Cardiac fibroblast (primary cell): Measurements from ENCODE around the gene LIPC.

Source experiments
- DNase-seq, 2 donors: peaks; one replicate each; pipeline versions ENCODE4 v3.0.0 to v3.0.0-alpha.2; 2010; ENCODE audit warnings: low read depth in 2 of 2
- H3K4me3 ChIP-seq, 2 donors: replicated peaks in 1 of 2; 1 replicate in 1 of 2; 2 replicates in 1 of 2; pipeline ENCODE4 v1.5.1; 2011; ENCODE audit warnings: low read depth in 2 of 2, low read length in 2 of 2, mild to moderate bottlenecking in 2 of 2, moderate library complexity in 1 of 2
- TF ChIP-seq, protein P1 (sequence below): IDR thresholded peaks from one replicate; pipeline ENCODE4 v1.5.1; 2011; ENCODE audit warnings: low read depth, mild to moderate bottlenecking, low read length, inconsistent platforms

Gene LIPC

DNA sequence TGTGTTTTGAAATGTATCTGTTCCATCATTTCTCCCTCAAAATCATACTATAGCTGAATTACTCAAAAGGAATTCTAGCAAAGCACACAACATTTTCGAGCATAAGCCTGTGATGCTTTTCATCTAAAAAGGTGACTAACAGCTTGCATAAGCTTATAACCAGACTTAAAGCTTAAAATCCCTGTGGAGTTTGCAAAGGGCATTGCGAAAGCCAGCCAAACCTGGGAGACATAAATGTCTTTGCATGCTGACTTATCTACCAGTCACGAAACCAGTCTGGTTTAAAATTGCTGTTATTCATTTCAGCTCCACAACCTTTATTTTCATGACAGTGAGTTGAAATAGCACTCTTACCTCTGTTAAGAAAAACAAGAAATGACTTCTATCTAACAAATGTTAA lies 35.6 kb upstream of the LIPC start:
- H3K4me3 ChIP-seq, result no peak overlapping the region
- TF ChIP-seq, protein P1, sequence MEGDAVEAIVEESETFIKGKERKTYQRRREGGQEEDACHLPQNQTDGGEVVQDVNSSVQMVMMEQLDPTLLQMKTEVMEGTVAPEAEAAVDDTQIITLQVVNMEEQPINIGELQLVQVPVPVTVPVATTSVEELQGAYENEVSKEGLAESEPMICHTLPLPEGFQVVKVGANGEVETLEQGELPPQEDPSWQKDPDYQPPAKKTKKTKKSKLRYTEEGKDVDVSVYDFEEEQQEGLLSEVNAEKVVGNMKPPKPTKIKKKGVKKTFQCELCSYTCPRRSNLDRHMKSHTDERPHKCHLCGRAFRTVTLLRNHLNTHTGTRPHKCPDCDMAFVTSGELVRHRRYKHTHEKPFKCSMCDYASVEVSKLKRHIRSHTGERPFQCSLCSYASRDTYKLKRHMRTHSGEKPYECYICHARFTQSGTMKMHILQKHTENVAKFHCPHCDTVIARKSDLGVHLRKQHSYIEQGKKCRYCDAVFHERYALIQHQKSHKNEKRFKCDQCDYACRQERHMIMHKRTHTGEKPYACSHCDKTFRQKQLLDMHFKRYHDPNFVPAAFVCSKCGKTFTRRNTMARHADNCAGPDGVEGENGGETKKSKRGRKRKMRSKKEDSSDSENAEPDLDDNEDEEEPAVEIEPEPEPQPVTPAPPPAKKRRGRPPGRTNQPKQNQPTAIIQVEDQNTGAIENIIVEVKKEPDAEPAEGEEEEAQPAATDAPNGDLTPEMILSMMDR, result no peak
- peak; percentile 87 to 99 for DNase-seq

GRCh38 chr15:58398071-58398470 lies 33.7 kb upstream of the LIPC start:
- TF ChIP-seq, protein P1, result no peak
- H3K4me3 ChIP-seq, result no peak overlapping the region
- DNase-seq, result no peak

- TF ChIP-seq, protein P1, result no peak
- no peak overlapping the region for H3K4me3 ChIP-seq
- no peak for DNase-seq
Measured at GRCh38 chr15:58398643-58399042, 33.1 kb upstream of the LIPC start.

GRCh38 chr15:58399739-58400138 lies 32.1 kb upstream of the LIPC start:
- H3K4me3 ChIP-seq, result no peak overlapping the region
- TF ChIP-seq, protein P1, result no peak
- DNase-seq, result no peak

- H3K4me3 ChIP-seq, result no peak overlapping the region
- TF ChIP-seq, protein P1, result no peak
- DNase-seq, result no peak
Measured at GRCh38 chr15:58401276-58401675, 30.5 kb upstream of the LIPC start.

DNA sequence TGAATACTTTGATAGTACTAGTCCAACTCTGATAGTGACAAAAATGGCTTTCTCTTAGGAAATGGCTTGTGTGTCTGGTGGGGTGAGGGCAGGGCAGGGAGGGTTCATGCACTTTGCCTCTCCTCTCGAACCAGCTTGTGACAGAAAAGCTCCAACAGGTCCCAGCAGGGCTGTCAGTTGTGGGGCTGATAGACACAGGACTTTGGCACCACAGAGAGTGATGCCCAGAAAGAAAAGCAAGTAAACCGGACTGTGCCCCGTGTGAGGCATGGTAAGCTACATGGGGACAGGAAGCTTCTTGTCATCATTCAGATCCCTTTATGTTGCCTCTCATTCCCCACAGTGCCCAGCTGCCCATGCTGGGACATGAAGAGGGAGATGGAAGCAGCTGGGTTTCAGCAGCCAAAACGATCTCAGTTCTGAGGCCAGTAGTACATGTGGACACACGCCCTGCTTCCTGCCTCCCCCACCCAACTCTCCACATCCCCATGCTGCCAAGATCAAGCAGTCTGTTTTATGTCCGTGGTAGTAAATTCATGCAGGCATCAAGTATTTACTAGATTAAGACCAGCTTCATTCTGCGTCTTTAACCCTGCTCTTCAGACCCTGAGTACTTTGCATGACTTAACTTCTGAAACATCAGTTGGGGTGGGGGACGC lies 29.7 kb upstream of the LIPC start:
- TF ChIP-seq, protein P1, result no peak
- H3K4me3 ChIP-seq, result no peak overlapping the region
- DNase-seq, result peak in 1 of 2 donors; percentile 59

DNA sequence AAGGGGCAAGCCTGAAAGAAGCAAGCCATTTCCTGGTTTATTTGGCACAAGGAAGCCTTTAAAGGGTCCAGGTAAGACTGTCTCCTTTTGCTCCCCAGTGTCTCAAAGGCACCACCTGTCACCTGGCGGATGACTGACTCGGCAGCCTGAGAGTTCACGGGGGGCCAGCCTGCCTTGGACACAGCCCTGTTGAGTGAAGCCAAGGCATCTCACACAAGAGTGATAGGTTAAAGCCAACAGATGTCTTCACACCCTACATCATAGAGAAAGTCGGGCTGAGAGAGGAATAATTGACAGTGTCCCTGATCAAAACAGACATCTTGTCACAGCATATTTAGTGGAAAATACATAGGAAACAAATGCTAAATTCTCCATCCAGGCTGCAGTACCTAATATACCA lies 28.2 kb upstream of the LIPC start:
- DNase-seq, result no peak
- TF ChIP-seq, protein P1, result no peak
- H3K4me3 ChIP-seq, result no peak overlapping the region
